ENCODE measurements around the gene CTBP1. TPM values are rescaled to one million over a fixed set of nuclear protein-coding genes. Genes with fewer than 3 reads are reported as not detected.

The CTBP1 gene
- total and polyA plus RNA-seq, 2 donors (not counting 1 experiment from before 2014, with no cell fraction given): 212 to 343 TPM

GRCh38 chr4:1276984-1277383 is 28.1 kb upstream of the CTBP1 start:
- Histone ChIP-seq H3K27ac (ENCODE audit: low read length in 2 of 2) (no peak overlapping the region), H2AFZ (ENCODE audit: insufficient read depth, low read depth, low read length, poor library complexity, severe bottlenecking) (no peak overlapping the region), H3K27me3 (replicated peaks in 1 of 4; ENCODE audit: control extremely low read depth in 1 of 4, control insufficient read depth in 3 of 4, insufficient read depth in 4 of 4, low read length in 3 of 4) (no peaks in the 10 kb centered on the region), H3K9ac (ENCODE audit: low read length) (no peak overlapping the region), H3K4me2 (replicated peaks; ENCODE audit: low read depth, low read length, poor library complexity, severe bottlenecking) (no peak overlapping the region), H3K4me1 (ENCODE audit: control insufficient read depth in 2 of 2, insufficient read depth in 2 of 2, low read length in 2 of 2) (no peaks in the 10 kb centered on the region), H4K20me1 (ENCODE audit: control insufficient read depth, insufficient read depth, low read length, poor library complexity, severe bottlenecking) (no peaks in the 10 kb centered on the region), H3K79me2 (ENCODE audit: control insufficient read depth, insufficient read depth, low read length) (peaks cover 19% of the 10 kb centered on the region), H3K9me3 (ENCODE audit: control extremely low read depth in 1 of 3, control insufficient read depth in 2 of 3, insufficient read depth in 1 of 3, low read length in 2 of 3) (peaks cover 0 to 4% (median 0%) of the 10 kb centered on the region in 3 donors), H3K36me3 (replicated peaks in 1 of 2; ENCODE audit: control extremely low read depth in 1 of 2, control insufficient read depth in 1 of 2, extremely low read depth in 1 of 2, insufficient read depth in 2 of 2, low read length in 1 of 2) (peaks cover 0 to 2% of the 10 kb centered on the region in 2 experiments), H3K4me3 (ENCODE audit: control extremely low read depth in 1 of 5, extremely low read depth in 1 of 5, insufficient read depth in 1 of 5, low read depth in 2 of 5, low read length in 4 of 5) (no peak overlapping the region)
- H3K9me3 Mint-ChIP-seq (ENCODE audit: insufficient read depth): no peaks in the 10 kb centered on the region
- H3K4me3 Mint-ChIP-seq: no peak overlapping the region
- ATAC-seq (ENCODE audit: low read depth) (no peak), DNase-seq (no peak)
- no peaks in the 10 kb centered on the region for H3K4me1 Mint-ChIP-seq
- 93% methylated on average over 2 of the region's 2 CpGs for WGBS (ENCODE audit: insufficient coverage)
- H3K27me3 Mint-ChIP-seq: no peaks in the 10 kb centered on the region
- intact Hi-C loops (cut with micrococcal nuclease): no loop called here
- ChIA-PET CTCF (interaction anchor here (1.4 kb wide), 1 partner anchor 9 kb away, joined by 4 read pairs; no protein-coding TSS in a partner anchor), POLR2A (no interaction called here)
- H3K27ac Mint-ChIP-seq: no peak overlapping the region
- TF ChIP-seq CTCF (IDR thresholded peaks at IDR 0.05) (no peak), EZH2 (IDR thresholded peaks at IDR 0.05; ENCODE audit: borderline replicate concordance, insufficient read depth, low read depth, low read length, poor library complexity, severe bottlenecking) (no peak)

- no peak for DNase-seq
- intact Hi-C loops (cut with micrococcal nuclease): no loop called here
- TF ChIP-seq CTCF (IDR thresholded peaks at IDR 0.05) (no peak), EZH2 (IDR thresholded peaks at IDR 0.05; ENCODE audit: borderline replicate concordance, insufficient read depth, low read depth, low read length, poor library complexity, severe bottlenecking) (no peak)
These were observed 25.9 kb upstream of the CTBP1 start for GRCh38 chr4:1274871-1275270.

More at GRCh38 chr4:1274871-1275270, 25.9 kb upstream of the CTBP1 start:
- H4K20me1 ChIP-seq (ENCODE audit: control insufficient read depth, insufficient read depth, low read length, poor library complexity, severe bottlenecking): no peaks in the 10 kb centered on the region
- H3K4me2 ChIP-seq (replicated peaks; ENCODE audit: low read depth, low read length, poor library complexity, severe bottlenecking): no peak overlapping the region
- Mint-ChIP-seq H3K9me3 (ENCODE audit: insufficient read depth) (no peaks in the 10 kb centered on the region), H3K4me1 (peaks cover 6% of the 10 kb centered on the region), H3K4me3 (no peak overlapping the region), H3K27ac (no peak overlapping the region), H3K27me3 (no peaks in the 10 kb centered on the region)
- WGBS (ENCODE audit: insufficient coverage): 85% methylated on average over 2 of the region's 9 CpGs
- peaks cover 3 to 4% of the 10 kb centered on the region in 2 donors for H3K4me1 ChIP-seq (ENCODE audit: control insufficient read depth in 2 of 2, insufficient read depth in 2 of 2, low read length in 2 of 2)
- no peaks in the 10 kb centered on the region for H3K27me3 ChIP-seq (replicated peaks in 1 of 4; ENCODE audit: control extremely low read depth in 1 of 4, control insufficient read depth in 3 of 4, insufficient read depth in 4 of 4, low read length in 3 of 4)
- peaks cover 0 to 2% of the 10 kb centered on the region in 2 experiments for H3K36me3 ChIP-seq (replicated peaks in 1 of 2; ENCODE audit: control extremely low read depth in 1 of 2, control insufficient read depth in 1 of 2, extremely low read depth in 1 of 2, insufficient read depth in 2 of 2, low read length in 1 of 2)
- H3K4me3 ChIP-seq (ENCODE audit: control extremely low read depth in 1 of 5, extremely low read depth in 1 of 5, insufficient read depth in 1 of 5, low read depth in 2 of 5, low read length in 4 of 5): no peak overlapping the region
- no peak for ATAC-seq (ENCODE audit: low read depth)
- POLR2A ChIA-PET: no interaction called here
- peaks cover 19% of the 10 kb centered on the region for H3K79me2 ChIP-seq (ENCODE audit: control insufficient read depth, insufficient read depth, low read length)
- no peak overlapping the region for H3K27ac ChIP-seq (ENCODE audit: low read length in 2 of 2)
- H2AFZ ChIP-seq (ENCODE audit: insufficient read depth, low read depth, low read length, poor library complexity, severe bottlenecking): no peak overlapping the region
- CTCF ChIA-PET: no interaction called here
- peaks cover 0 to 7% (median 0%) of the 10 kb centered on the region in 3 donors for H3K9me3 ChIP-seq (ENCODE audit: control extremely low read depth in 1 of 3, control insufficient read depth in 2 of 3, insufficient read depth in 1 of 3, low read length in 2 of 3)
- no peak overlapping the region for H3K9ac ChIP-seq (ENCODE audit: low read length)
